Neutrophil (primary cell): ENCODE measurements around the gene ABI1.

ENCODE experiments used
- H3K27ac ChIP-seq: fragments of 200-600 bp; sonication (generic); 2 replicates; pipeline ENCODE4 v1.5.1; 2016; ENCODE audit warnings: mild to moderate bottlenecking, moderate library complexity
- H3K27me3 ChIP-seq: fragments of 200-600 bp; sonication (generic); 2 replicates; pipeline ENCODE4 v1.6.0; 2016; ENCODE audit warnings: mild to moderate bottlenecking
- H3K36me3 ChIP-seq: fragments of 200-600 bp; sonication (generic); 2 replicates; pipeline ENCODE4 v1.5.1; 2017
- H3K4me1 ChIP-seq, 2 experiments: fragments of 200-600 bp in 1 of 2; sonication (generic) in 1 of 2; 1 replicate in 1 of 2; 2 replicates in 1 of 2; pipeline versions ENCODE4 v1.5.1 to v1.6.1; 2013 to 2016; ENCODE audit warnings: low read depth in 1 of 2, low read length in 1 of 2, mild to moderate bottlenecking in 1 of 2, moderate library complexity in 1 of 2; ENCODE audit not compliant: control insufficient read depth in 1 of 2, insufficient read depth in 1 of 2
- H3K4me3 ChIP-seq, 2 experiments: fragments of 200-600 bp in 1 of 2; sonication (generic) in 1 of 2; 1 replicate in 1 of 2; 2 replicates in 1 of 2; pipeline ENCODE4 v1.5.1; 2013 to 2016; ENCODE audit warnings: low read depth in 1 of 2, low read length in 1 of 2, mild to moderate bottlenecking in 1 of 2, moderate library complexity in 1 of 2
- H3K9me3 ChIP-seq: fragments of 200-600 bp; sonication (generic); 2 replicates; pipeline ENCODE4 v1.5.1; 2016
- TF ChIP-seq, protein P1 (sequence below): fragments of 200-600 bp; sonication (generic); IDR thresholded peaks from 2 replicates; pipeline ENCODE4 v1.5.1; 2016; ENCODE audit warnings: antibody characterized with exemption

ABI1 gene

DNA sequence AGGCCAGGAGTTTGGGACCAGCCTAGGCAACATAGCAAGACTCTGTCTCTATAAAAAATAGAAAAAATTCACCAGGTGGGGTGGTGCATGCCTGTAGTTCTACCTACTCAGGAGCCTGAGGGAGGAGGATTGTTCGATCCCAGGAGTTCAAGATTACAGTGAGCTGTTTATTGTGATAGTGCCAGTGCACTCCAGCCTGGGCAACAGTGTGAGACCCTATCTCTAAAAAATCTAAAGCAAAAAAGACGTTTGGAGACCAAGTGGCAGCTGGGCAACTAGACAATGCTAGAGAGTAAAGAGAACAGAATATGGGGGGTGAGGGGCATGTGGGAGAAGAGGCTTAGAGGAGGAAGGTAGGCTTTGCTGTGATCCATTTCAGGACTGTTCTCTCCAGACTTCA is 161.8 kb downstream of the ABI1 start:
- peaks cover 21 to 23% of the 10 kb centered on the region in 2 experiments for H3K4me1 ChIP-seq
- H3K9me3 ChIP-seq, result no peaks in the 10 kb centered on the region
- TF ChIP-seq, protein P1, sequence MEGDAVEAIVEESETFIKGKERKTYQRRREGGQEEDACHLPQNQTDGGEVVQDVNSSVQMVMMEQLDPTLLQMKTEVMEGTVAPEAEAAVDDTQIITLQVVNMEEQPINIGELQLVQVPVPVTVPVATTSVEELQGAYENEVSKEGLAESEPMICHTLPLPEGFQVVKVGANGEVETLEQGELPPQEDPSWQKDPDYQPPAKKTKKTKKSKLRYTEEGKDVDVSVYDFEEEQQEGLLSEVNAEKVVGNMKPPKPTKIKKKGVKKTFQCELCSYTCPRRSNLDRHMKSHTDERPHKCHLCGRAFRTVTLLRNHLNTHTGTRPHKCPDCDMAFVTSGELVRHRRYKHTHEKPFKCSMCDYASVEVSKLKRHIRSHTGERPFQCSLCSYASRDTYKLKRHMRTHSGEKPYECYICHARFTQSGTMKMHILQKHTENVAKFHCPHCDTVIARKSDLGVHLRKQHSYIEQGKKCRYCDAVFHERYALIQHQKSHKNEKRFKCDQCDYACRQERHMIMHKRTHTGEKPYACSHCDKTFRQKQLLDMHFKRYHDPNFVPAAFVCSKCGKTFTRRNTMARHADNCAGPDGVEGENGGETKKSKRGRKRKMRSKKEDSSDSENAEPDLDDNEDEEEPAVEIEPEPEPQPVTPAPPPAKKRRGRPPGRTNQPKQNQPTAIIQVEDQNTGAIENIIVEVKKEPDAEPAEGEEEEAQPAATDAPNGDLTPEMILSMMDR, result no peak
- H3K4me3 ChIP-seq, result no peak overlapping the region
- H3K27ac ChIP-seq, result no peak overlapping the region
- H3K36me3 ChIP-seq, result no peaks in the 10 kb centered on the region
- H3K27me3 ChIP-seq, result no peaks in the 10 kb centered on the region

DNA sequence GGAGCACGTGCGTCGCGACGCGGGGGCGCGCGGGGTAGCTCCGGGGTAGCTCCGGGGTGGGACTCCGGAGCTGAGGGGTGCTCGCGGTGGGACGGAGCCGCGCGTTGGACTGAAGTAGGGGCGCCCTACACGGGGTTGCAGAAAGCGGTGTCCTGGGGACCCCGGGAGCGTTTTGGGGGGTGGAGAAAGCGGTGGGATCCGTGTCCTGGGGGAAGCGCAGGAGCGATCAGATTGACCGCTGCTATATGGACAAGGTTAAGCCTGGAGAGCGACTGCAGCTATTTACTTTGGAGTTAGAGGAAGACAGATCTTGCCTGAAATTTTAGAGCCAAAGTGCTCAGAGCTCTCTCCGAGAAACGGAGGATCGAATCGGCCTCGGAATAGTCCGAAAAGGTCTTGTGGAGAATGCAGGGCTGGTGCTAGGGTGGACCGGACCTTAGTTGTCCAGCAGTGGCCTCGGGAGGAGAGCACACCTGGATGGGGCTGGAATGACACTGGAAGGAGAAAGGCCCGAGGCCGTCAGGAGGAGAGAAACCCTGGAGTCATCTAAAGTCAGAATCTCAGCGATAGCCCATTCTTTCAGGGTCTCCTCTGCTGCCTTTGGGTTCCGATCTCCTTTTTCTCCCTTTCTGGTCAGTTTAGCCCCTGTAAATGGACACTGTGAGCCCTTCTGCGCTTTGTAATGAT is 162.7 kb downstream of the ABI1 start:
- Histone ChIP-seq H3K27me3 (no peaks in the 10 kb centered on the region), H3K36me3 (no peaks in the 10 kb centered on the region), H3K9me3 (no peaks in the 10 kb centered on the region), H3K27ac (peak overlapping the region; percentile 91), H3K4me3 (peak overlapping the region; percentile 93), H3K4me1 (peaks cover 21 to 23% of the 10 kb centered on the region in 2 experiments)
- TF ChIP-seq, protein P1, result no peak

DNA sequence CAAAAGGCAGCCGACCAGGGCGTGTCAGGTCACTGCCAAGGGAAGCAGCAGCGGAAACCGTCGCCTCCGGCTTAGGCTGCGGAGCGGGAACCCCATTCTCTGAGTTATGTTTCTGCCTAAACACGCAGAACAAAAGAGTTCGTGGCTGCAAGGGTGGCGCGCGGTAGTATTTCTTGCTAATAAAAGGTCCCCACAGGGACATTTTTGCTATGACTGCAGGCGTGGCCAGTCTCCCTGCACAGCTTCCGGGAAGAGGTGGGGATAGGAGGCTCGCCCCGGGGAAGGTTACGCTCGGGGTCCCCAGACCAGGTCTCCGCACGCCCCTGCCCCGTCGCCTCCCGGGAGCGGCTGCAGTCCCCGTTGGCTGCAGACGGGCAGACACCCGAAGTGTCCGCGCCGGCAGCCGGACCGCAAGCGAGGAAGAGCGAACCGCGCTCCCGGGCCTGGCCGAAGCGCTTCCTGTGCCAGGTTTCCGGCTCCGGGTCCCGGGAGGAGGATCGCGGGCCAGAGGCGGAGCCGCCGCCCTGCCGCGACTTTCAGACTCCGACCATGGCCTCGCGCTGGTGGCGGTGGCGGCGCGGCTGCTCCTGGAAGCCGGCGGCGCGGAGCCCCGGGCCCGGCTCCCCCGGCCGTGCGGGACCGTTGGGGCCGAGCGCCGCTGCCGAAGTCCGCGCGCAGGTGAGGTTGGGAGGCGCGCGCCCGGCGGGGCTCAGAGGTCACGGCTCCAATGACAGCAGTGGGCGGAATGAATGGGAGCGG is 163.4 kb downstream of the ABI1 start, which contains the start of gene PDSS1:
Gene PDSS1 (plus strand): TSS at position 539 of the 759 bp plus-strand sequence. CDS start 11 bp downstream, at position 550.
- peaks cover 21 to 23% of the 10 kb centered on the region in 2 experiments for H3K4me1 ChIP-seq
- peak within 1 kb of the TSS; percentile 93 for H3K4me3 ChIP-seq
- peak within 1 kb of the TSS; percentile 91 for H3K27ac ChIP-seq
- no peaks in the 10 kb centered on the region for H3K27me3 ChIP-seq
- H3K36me3 ChIP-seq, result no peaks in the 10 kb centered on the region
- H3K9me3 ChIP-seq, result no peaks in the 10 kb centered on the region
- TF ChIP-seq, protein P1, result no peak

DNA sequence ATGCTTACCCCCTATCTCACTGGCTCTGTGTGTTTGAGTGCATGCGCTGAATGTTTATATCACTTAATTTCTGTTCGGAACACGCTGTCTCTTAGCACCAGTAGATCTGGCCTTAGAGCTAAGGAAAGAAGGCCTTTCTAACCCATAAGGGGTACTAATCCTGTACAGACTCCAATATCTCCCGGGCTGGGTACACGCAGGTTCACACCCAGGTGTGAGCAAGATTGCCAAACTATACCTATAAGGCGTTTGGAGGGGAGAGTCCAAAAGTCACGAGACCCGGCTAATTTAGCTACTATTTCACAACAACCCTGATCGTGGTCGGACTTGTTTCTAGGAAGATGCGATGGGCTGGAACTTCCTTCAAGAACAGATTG is 164.0 kb downstream of the ABI1 start:
- Histone ChIP-seq H3K27me3 (no peaks in the 10 kb centered on the region), H3K4me3 (peak overlapping the region; percentile 93), H3K36me3 (no peaks in the 10 kb centered on the region), H3K9me3 (no peaks in the 10 kb centered on the region), H3K4me1 (peaks cover 21 to 23% of the 10 kb centered on the region in 2 experiments), H3K27ac (peak overlapping the region; percentile 91)
- TF ChIP-seq, protein P1, result no peak
